HCT116 (cell line): ENCODE results near the gene MACROH2A1.

Experiments
- CEBPB ChIP-seq: IDR thresholded peaks from 2 replicates; pipeline ENCODE4 v1.6.1; 2012; ENCODE audit warnings: low read depth
- EZH2 ChIP-seq: fragments of 200-600 bp; sonication (generic); IDR thresholded peaks from 2 replicates; pipeline ENCODE4 v1.6.1; 2017; ENCODE audit warnings: antibody characterized with exemption, mixed run types
- EZH2phosphoT487 ChIP-seq: fragments of 200-600 bp; IDR thresholded peaks from 2 replicates; pipeline ENCODE4 v1.6.1; 2018; ENCODE audit warnings: antibody characterized with exemption, borderline replicate concordance
- POLR2A ChIP-seq: IDR thresholded peaks from 2 replicates; pipeline ENCODE4 v1.7.0; 2011; ENCODE audit warnings: borderline replicate concordance; ENCODE audit not compliant: insufficient read depth, insufficient read length; ENCODE audit errors: extremely low read depth
- POLR2AphosphoS5 ChIP-seq: IDR thresholded peaks from 2 replicates; pipeline ENCODE4 v1.6.1; 2011; ENCODE audit warnings: mild to moderate bottlenecking, low read depth, low read length, moderate library complexity
- RAD21 ChIP-seq: IDR thresholded peaks from 2 replicates; pipeline ENCODE4 v1.6.1; 2012; ENCODE audit warnings: low read depth, mild to moderate bottlenecking
- SIN3A ChIP-seq: IDR thresholded peaks from 2 replicates; pipeline ENCODE4 v1.6.1; 2012; ENCODE audit warnings: low read depth
- YY1 ChIP-seq: IDR thresholded peaks from 2 replicates; pipeline ENCODE4 v1.6.1; 2011; ENCODE audit warnings: low read length, low read depth, moderate library complexity, mild to moderate bottlenecking; ENCODE audit not compliant: insufficient replicate concordance; ENCODE audit errors: extremely low read depth
- ZNF274 ChIP-seq: fragments of 200-500 bp; sonication (Bioruptor generic); IDR thresholded peaks from 2 replicates; pipeline ENCODE4 v1.6.1; 2014; ENCODE audit warnings: mild to moderate bottlenecking, low read depth, low read length, inconsistent platforms
- TF ChIP-seq, protein P1 (sequence below), 3 experiments: fragments of 200-600 bp in 1 of 3; sonication (generic) in 1 of 3; IDR thresholded peaks in 2 of 3; conservative IDR thresholded peaks in 1 of 3; 2 replicates each; pipeline ENCODE4 v1.5.1; 2012 to 2017; ENCODE audit warnings: low read depth in 2 of 3, low read length in 2 of 3, antibody characterized with exemption in 1 of 3, borderline replicate concordance in 1 of 3, control low read depth in 1 of 3, mild to moderate bottlenecking in 1 of 3, mixed read lengths in 1 of 3, mixed run types in 1 of 3, moderate library complexity in 1 of 3; ENCODE audit not compliant: insufficient read depth in 1 of 3
- TF ChIP-seq, protein P2 (sequence below): IDR thresholded peaks from 2 replicates; pipeline ENCODE4 v1.6.1; 2012; ENCODE audit warnings: low read depth
- TF ChIP-seq, protein P3 (sequence below): IDR thresholded peaks from 2 replicates; pipeline ENCODE4 v1.6.1; 2012

- TF ChIP-seq, protein P1, sequence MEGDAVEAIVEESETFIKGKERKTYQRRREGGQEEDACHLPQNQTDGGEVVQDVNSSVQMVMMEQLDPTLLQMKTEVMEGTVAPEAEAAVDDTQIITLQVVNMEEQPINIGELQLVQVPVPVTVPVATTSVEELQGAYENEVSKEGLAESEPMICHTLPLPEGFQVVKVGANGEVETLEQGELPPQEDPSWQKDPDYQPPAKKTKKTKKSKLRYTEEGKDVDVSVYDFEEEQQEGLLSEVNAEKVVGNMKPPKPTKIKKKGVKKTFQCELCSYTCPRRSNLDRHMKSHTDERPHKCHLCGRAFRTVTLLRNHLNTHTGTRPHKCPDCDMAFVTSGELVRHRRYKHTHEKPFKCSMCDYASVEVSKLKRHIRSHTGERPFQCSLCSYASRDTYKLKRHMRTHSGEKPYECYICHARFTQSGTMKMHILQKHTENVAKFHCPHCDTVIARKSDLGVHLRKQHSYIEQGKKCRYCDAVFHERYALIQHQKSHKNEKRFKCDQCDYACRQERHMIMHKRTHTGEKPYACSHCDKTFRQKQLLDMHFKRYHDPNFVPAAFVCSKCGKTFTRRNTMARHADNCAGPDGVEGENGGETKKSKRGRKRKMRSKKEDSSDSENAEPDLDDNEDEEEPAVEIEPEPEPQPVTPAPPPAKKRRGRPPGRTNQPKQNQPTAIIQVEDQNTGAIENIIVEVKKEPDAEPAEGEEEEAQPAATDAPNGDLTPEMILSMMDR (IDR thresholded peaks at IDR 0.05 in 2 of 3, conservative IDR thresholded peaks at IDR 0.05 in 1 of 3; ENCODE audit: borderline replicate concordance in 1 of 3, insufficient read depth in 1 of 3, low read depth in 2 of 3, low read length in 2 of 3), result no peak
- TF ChIP-seq YY1, result no peak
- no peak for TF ChIP-seq EZH2
- TF ChIP-seq ZNF274, result no peak
- TF ChIP-seq, protein P2, sequence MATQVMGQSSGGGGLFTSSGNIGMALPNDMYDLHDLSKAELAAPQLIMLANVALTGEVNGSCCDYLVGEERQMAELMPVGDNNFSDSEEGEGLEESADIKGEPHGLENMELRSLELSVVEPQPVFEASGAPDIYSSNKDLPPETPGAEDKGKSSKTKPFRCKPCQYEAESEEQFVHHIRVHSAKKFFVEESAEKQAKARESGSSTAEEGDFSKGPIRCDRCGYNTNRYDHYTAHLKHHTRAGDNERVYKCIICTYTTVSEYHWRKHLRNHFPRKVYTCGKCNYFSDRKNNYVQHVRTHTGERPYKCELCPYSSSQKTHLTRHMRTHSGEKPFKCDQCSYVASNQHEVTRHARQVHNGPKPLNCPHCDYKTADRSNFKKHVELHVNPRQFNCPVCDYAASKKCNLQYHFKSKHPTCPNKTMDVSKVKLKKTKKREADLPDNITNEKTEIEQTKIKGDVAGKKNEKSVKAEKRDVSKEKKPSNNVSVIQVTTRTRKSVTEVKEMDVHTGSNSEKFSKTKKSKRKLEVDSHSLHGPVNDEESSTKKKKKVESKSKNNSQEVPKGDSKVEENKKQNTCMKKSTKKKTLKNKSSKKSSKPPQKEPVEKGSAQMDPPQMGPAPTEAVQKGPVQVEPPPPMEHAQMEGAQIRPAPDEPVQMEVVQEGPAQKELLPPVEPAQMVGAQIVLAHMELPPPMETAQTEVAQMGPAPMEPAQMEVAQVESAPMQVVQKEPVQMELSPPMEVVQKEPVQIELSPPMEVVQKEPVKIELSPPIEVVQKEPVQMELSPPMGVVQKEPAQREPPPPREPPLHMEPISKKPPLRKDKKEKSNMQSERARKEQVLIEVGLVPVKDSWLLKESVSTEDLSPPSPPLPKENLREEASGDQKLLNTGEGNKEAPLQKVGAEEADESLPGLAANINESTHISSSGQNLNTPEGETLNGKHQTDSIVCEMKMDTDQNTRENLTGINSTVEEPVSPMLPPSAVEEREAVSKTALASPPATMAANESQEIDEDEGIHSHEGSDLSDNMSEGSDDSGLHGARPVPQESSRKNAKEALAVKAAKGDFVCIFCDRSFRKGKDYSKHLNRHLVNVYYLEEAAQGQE, result no peak
- TF ChIP-seq, protein P3, sequence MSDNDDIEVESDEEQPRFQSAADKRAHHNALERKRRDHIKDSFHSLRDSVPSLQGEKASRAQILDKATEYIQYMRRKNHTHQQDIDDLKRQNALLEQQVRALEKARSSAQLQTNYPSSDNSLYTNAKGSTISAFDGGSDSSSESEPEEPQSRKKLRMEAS, result no peak
- TF ChIP-seq CEBPB, result no peak
- no peak for TF ChIP-seq POLR2A
- no peak for TF ChIP-seq RAD21
- no peak for TF ChIP-seq POLR2AphosphoS5
- no peak for TF ChIP-seq EZH2phosphoT487
- no peak for TF ChIP-seq SIN3A
These were observed 69.7 kb downstream of the MACROH2A1 start for GRCh38 chr5:135329066-135329912.
